Measurements from ENCODE around the gene CSGALNACT2.

CSGALNACT2 gene

GRCh38 chr10:43199684-43200537 lies 61.7 kb downstream of the CSGALNACT2 start:
- Histone ChIP-seq H3K4me3 (ENCODE audit: low read depth in 1 of 5, low read length in 5 of 5) (no peak overlapping the region), H3K27me3 (ENCODE audit: control insufficient read depth in 5 of 5, insufficient read depth in 4 of 5, low read length in 5 of 5) (peaks cover 0 to 6% (median 0%) of the 10 kb centered on the region in 5 donors), H3K36me3 (ENCODE audit: control insufficient read depth in 5 of 5, insufficient read depth in 5 of 5, low read length in 5 of 5) (no peaks in the 10 kb centered on the region), H3K4me1 (ENCODE audit: control insufficient read depth in 5 of 5, insufficient read depth in 5 of 5, low read length in 5 of 5) (peaks cover 0 to 15% (median 7%) of the 10 kb centered on the region in 5 donors), H3K9me3 (ENCODE audit: control insufficient read depth in 5 of 5, low read length in 5 of 5) (no peaks in the 10 kb centered on the region), H3K9ac (ENCODE audit: low read length in 5 of 5) (no peak overlapping the region), H3K27ac (ENCODE audit: low read depth, low read length) (no peak overlapping the region)

GRCh38 chr10:43200538-43201390 lies 62.5 kb downstream of the CSGALNACT2 start:
- Histone ChIP-seq H3K9ac (ENCODE audit: low read length in 5 of 5) (no peak overlapping the region), H3K4me1 (ENCODE audit: control insufficient read depth in 5 of 5, insufficient read depth in 5 of 5, low read length in 5 of 5) (peaks cover 0 to 15% (median 7%) of the 10 kb centered on the region in 5 donors), H3K9me3 (ENCODE audit: control insufficient read depth in 5 of 5, low read length in 5 of 5) (no peaks in the 10 kb centered on the region), H3K27ac (ENCODE audit: low read depth, low read length) (no peak overlapping the region), H3K4me3 (ENCODE audit: low read depth in 1 of 5, low read length in 5 of 5) (no peak overlapping the region), H3K36me3 (ENCODE audit: control insufficient read depth in 5 of 5, insufficient read depth in 5 of 5, low read length in 5 of 5) (no peaks in the 10 kb centered on the region), H3K27me3 (ENCODE audit: control insufficient read depth in 5 of 5, insufficient read depth in 4 of 5, low read length in 5 of 5) (peaks cover 0 to 6% (median 0%) of the 10 kb centered on the region in 5 donors)

- Histone ChIP-seq H3K36me3 (ENCODE audit: control insufficient read depth in 5 of 5, insufficient read depth in 5 of 5, low read length in 5 of 5) (no peaks in the 10 kb centered on the region), H3K27me3 (ENCODE audit: control insufficient read depth in 5 of 5, insufficient read depth in 4 of 5, low read length in 5 of 5) (peaks cover 0 to 6% (median 0%) of the 10 kb centered on the region in 5 donors), H3K9ac (ENCODE audit: low read length in 5 of 5) (no peak overlapping the region), H3K4me1 (ENCODE audit: control insufficient read depth in 5 of 5, insufficient read depth in 5 of 5, low read length in 5 of 5) (peaks cover 0 to 15% (median 7%) of the 10 kb centered on the region in 5 donors), H3K4me3 (ENCODE audit: low read depth in 1 of 5, low read length in 5 of 5) (no peak overlapping the region), H3K27ac (ENCODE audit: low read depth, low read length) (no peak overlapping the region), H3K9me3 (ENCODE audit: control insufficient read depth in 5 of 5, low read length in 5 of 5) (no peaks in the 10 kb centered on the region)
Measured at GRCh38 chr10:43201545-43202131, 63.4 kb downstream of the CSGALNACT2 start.

- Histone ChIP-seq H3K27me3 (ENCODE audit: control insufficient read depth in 5 of 5, insufficient read depth in 4 of 5, low read length in 5 of 5) (peaks cover 0 to 6% (median 0%) of the 10 kb centered on the region in 5 donors), H3K36me3 (ENCODE audit: control insufficient read depth in 5 of 5, insufficient read depth in 5 of 5, low read length in 5 of 5) (no peaks in the 10 kb centered on the region), H3K9me3 (ENCODE audit: control insufficient read depth in 5 of 5, low read length in 5 of 5) (no peaks in the 10 kb centered on the region), H3K9ac (ENCODE audit: low read length in 5 of 5) (peak overlapping the region in 2 of 5 donors; percentile 17 to 27), H3K4me3 (ENCODE audit: low read depth in 1 of 5, low read length in 5 of 5) (peak overlapping the region in 4 of 5 donors; percentile 27 to 61 (median 54)), H3K4me1 (ENCODE audit: control insufficient read depth in 5 of 5, insufficient read depth in 5 of 5, low read length in 5 of 5) (peaks cover 0 to 15% (median 7%) of the 10 kb centered on the region in 5 donors), H3K27ac (ENCODE audit: low read depth, low read length) (no peak overlapping the region)
Measured at GRCh38 chr10:43202224-43202656, 64.0 kb downstream of the CSGALNACT2 start.

GRCh38 chr10:43202657-43203447 lies 64.6 kb downstream of the CSGALNACT2 start:
- Histone ChIP-seq H3K4me1 (ENCODE audit: control insufficient read depth in 5 of 5, insufficient read depth in 5 of 5, low read length in 5 of 5) (peaks cover 0 to 15% (median 7%) of the 10 kb centered on the region in 5 donors), H3K9ac (ENCODE audit: low read length in 5 of 5) (no peak overlapping the region), H3K4me3 (ENCODE audit: low read depth in 1 of 5, low read length in 5 of 5) (peak overlapping the region in 3 of 5 donors; percentile 50 to 61 (median 59))

GRCh38 chr10:43203448-43204041 lies 65.3 kb downstream of the CSGALNACT2 start:
- no peak overlapping the region for H3K27ac ChIP-seq (ENCODE audit: low read depth, low read length)
- no peaks in the 10 kb centered on the region for H3K36me3 ChIP-seq (ENCODE audit: control insufficient read depth in 5 of 5, insufficient read depth in 5 of 5, low read length in 5 of 5)
- H3K4me1 ChIP-seq (ENCODE audit: control insufficient read depth in 5 of 5, insufficient read depth in 5 of 5, low read length in 5 of 5) = peaks cover 0 to 15% (median 7%) of the 10 kb centered on the region in 5 donors
- no peaks in the 10 kb centered on the region for H3K9me3 ChIP-seq (ENCODE audit: control insufficient read depth in 5 of 5, low read length in 5 of 5)
- peaks cover 0 to 6% (median 0%) of the 10 kb centered on the region in 5 donors for H3K27me3 ChIP-seq (ENCODE audit: control insufficient read depth in 5 of 5, insufficient read depth in 4 of 5, low read length in 5 of 5)
- H3K9ac ChIP-seq (ENCODE audit: low read length in 5 of 5) = no peak overlapping the region
- H3K4me3 ChIP-seq (ENCODE audit: low read depth in 1 of 5, low read length in 5 of 5) = peak overlapping the region in 1 of 5 donors; percentile 1

More at GRCh38 chr10:43202657-43203447, 64.6 kb downstream of the CSGALNACT2 start:
- Histone ChIP-seq H3K27ac (ENCODE audit: low read depth, low read length) (no peak overlapping the region), H3K27me3 (ENCODE audit: control insufficient read depth in 5 of 5, insufficient read depth in 4 of 5, low read length in 5 of 5) (peaks cover 0 to 6% (median 0%) of the 10 kb centered on the region in 5 donors), H3K36me3 (ENCODE audit: control insufficient read depth in 5 of 5, insufficient read depth in 5 of 5, low read length in 5 of 5) (no peaks in the 10 kb centered on the region), H3K9me3 (ENCODE audit: control insufficient read depth in 5 of 5, low read length in 5 of 5) (no peaks in the 10 kb centered on the region)

GRCh38 chr10:43204042-43204942 lies 66.0 kb downstream of the CSGALNACT2 start:
- Histone ChIP-seq H3K27ac (ENCODE audit: low read depth, low read length) (no peak overlapping the region), H3K36me3 (ENCODE audit: control insufficient read depth in 5 of 5, insufficient read depth in 5 of 5, low read length in 5 of 5) (no peaks in the 10 kb centered on the region), H3K4me1 (ENCODE audit: control insufficient read depth in 5 of 5, insufficient read depth in 5 of 5, low read length in 5 of 5) (peaks cover 0 to 15% (median 7%) of the 10 kb centered on the region in 5 donors), H3K9me3 (ENCODE audit: control insufficient read depth in 5 of 5, low read length in 5 of 5) (no peaks in the 10 kb centered on the region), H3K9ac (ENCODE audit: low read length in 5 of 5) (no peak overlapping the region), H3K27me3 (ENCODE audit: control insufficient read depth in 5 of 5, insufficient read depth in 4 of 5, low read length in 5 of 5) (peaks cover 0 to 6% (median 0%) of the 10 kb centered on the region in 5 donors), H3K4me3 (ENCODE audit: low read depth in 1 of 5, low read length in 5 of 5) (no peak overlapping the region)

- H3K9ac ChIP-seq (ENCODE audit: low read length in 5 of 5) = no peak overlapping the region
- peaks cover 0 to 15% (median 7%) of the 10 kb centered on the region in 5 donors for H3K4me1 ChIP-seq (ENCODE audit: control insufficient read depth in 5 of 5, insufficient read depth in 5 of 5, low read length in 5 of 5)
- H3K4me3 ChIP-seq (ENCODE audit: low read depth in 1 of 5, low read length in 5 of 5) = no peak overlapping the region
- no peaks in the 10 kb centered on the region for H3K36me3 ChIP-seq (ENCODE audit: control insufficient read depth in 5 of 5, insufficient read depth in 5 of 5, low read length in 5 of 5)
- H3K27me3 ChIP-seq (ENCODE audit: control insufficient read depth in 5 of 5, insufficient read depth in 4 of 5, low read length in 5 of 5) = peaks cover 0 to 4% (median 2%) of the 10 kb centered on the region in 5 donors
- no peak overlapping the region for H3K27ac ChIP-seq (ENCODE audit: low read depth, low read length)
- H3K9me3 ChIP-seq (ENCODE audit: control insufficient read depth in 5 of 5, low read length in 5 of 5) = no peaks in the 10 kb centered on the region
Measured at GRCh38 chr10:43204943-43205671, 66.9 kb downstream of the CSGALNACT2 start.

Data from subcutaneous abdominal adipose tissue (tissue), 5 donors.